ENCODE results near the gene ALG2. TPM values are rescaled to one million over a fixed set of nuclear protein-coding genes. Genes with fewer than 3 reads are reported as not detected.

Gene ALG2
- total RNA-seq, 1 donor from 2014 or later: 54.4 TPM

DNA sequence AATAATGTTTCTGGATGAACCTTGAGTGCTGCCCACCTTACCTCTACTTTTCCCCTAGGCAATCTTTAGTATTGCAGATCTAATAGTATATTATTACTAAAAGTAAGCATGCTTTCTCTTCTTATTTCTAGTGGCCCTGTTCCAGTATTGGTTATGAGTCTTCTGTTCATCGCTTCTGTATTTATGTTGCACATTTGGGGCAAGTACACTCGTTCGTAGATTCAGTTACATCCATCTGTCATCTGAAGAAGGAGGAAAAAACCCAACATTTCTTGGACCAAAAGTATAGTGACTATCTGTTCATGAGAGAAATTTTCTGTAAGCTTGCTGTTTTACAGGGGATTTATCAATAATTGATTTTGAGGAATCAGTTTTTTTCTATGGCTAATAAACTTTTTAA is 8.5 kb upstream of the ALG2 start:
- intact Hi-C loops (cut with micrococcal nuclease): loop anchor here (5.0 kb wide), 2 partner anchors 97 to 112 kb away; no protein-coding TSS in a partner anchor
- Mint-ChIP-seq H3K27ac (no peak overlapping the region), H3K9me3 (no peaks in the 10 kb centered on the region), H3K4me1 (peaks cover 39% of the 10 kb centered on the region), H3K27me3 (no peaks in the 10 kb centered on the region), H3K4me3 (no peak overlapping the region), H3K36me3 (ENCODE audit: low read depth) (peaks cover 74% of the 10 kb centered on the region)
- ChIA-PET POLR2A (interaction anchor here (1.0 kb wide), 1 partner anchor 532 kb away, joined by 3 read pairs; no protein-coding TSS in a partner anchor), CTCF (interaction anchor here (1.4 to 7.2 kb wide), 4 partner anchors 35 to 66 kb away, joined by 4 to 89 read pairs (median 46); no protein-coding TSS in a partner anchor)
- DNase-seq (no peak), ATAC-seq (ENCODE audit: low read depth) (no peak)
- TF ChIP-seq, protein P1, sequence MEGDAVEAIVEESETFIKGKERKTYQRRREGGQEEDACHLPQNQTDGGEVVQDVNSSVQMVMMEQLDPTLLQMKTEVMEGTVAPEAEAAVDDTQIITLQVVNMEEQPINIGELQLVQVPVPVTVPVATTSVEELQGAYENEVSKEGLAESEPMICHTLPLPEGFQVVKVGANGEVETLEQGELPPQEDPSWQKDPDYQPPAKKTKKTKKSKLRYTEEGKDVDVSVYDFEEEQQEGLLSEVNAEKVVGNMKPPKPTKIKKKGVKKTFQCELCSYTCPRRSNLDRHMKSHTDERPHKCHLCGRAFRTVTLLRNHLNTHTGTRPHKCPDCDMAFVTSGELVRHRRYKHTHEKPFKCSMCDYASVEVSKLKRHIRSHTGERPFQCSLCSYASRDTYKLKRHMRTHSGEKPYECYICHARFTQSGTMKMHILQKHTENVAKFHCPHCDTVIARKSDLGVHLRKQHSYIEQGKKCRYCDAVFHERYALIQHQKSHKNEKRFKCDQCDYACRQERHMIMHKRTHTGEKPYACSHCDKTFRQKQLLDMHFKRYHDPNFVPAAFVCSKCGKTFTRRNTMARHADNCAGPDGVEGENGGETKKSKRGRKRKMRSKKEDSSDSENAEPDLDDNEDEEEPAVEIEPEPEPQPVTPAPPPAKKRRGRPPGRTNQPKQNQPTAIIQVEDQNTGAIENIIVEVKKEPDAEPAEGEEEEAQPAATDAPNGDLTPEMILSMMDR (IDR thresholded peaks at IDR 0.05): no peak

DNA sequence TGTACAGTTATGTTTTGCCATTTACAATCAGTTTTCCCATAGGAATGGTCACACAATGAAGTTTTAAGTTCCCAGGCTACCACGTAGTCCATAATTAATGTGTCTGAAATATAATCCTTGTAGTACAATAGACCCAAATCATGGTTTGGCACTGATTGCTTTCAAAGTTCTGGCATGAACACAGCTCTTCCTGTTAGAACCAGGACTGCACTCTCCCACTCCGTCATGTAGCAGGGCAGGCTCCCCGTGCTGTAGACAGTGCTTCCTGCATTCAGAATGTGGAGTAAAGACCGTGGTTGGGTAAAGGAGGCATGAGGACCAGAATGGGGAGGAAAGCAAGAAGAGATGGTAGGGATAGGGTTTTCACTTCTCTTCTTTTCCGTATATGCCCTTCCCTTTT is 4.3 kb upstream of the ALG2 start:
- H3K27me3 Mint-ChIP-seq: no peaks in the 10 kb centered on the region
- ChIA-PET CTCF (interaction anchor here (2.1 kb wide), 1 partner anchor 41 kb away, joined by 8 read pairs; no protein-coding TSS in a partner anchor), POLR2A (interaction anchor here (1.2 to 7.1 kb wide), 3 partner anchors 8 to 61 kb away, joined by 3 to 103 read pairs (median 3); no protein-coding TSS in a partner anchor)
- H3K27ac Mint-ChIP-seq: no peak overlapping the region
- TF ChIP-seq, protein P1 (IDR thresholded peaks at IDR 0.05): no peak
- intact Hi-C loops (cut with micrococcal nuclease): no loop called here
- ATAC-seq (ENCODE audit: low read depth) (no peak), DNase-seq (no peak)
- H3K9me3 Mint-ChIP-seq: no peaks in the 10 kb centered on the region
- H3K36me3 Mint-ChIP-seq (ENCODE audit: low read depth): peaks cover 85% of the 10 kb centered on the region
- peaks cover 38% of the 10 kb centered on the region for H3K4me1 Mint-ChIP-seq
- no peak overlapping the region for H3K4me3 Mint-ChIP-seq

DNA sequence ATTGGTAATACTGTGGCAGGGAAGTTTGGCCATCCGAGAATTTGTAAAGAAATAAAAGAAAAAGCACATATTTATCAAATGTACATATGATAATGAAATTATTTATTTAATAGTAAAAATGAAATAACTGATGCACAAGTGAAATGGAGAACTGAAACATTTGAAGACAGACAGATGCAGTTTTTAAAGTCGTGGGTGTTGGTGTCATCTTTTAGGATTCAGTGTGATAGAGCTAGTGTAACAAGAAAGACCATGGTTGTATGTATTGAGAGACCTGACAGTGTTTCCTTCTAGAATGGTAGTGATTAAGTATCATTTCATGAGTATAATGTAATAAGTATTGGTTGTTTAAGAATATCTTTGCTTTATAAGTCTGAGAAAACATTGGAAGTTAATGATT is 2.7 kb upstream of the ALG2 start:
- H3K27me3 Mint-ChIP-seq: no peaks in the 10 kb centered on the region
- H3K4me1 Mint-ChIP-seq: peaks cover 53% of the 10 kb centered on the region
- H3K4me3 Mint-ChIP-seq: peak overlapping the region; percentile 97
- CTCF ChIA-PET: interaction anchor here (1.5 to 6.0 kb wide), 4 partner anchors 9 to 1097 kb away, joined by 4 to 40 read pairs (median 25); no protein-coding TSS in a partner anchor
- TF ChIP-seq, protein P1 (IDR thresholded peaks at IDR 0.05): no peak
- ATAC-seq (ENCODE audit: low read depth): no peak
- peak overlapping the region; percentile 32 for H3K27ac Mint-ChIP-seq
- DNase-seq: no peak
- intact Hi-C loops (cut with micrococcal nuclease): loop anchor here (5.0 kb wide), 2 partner anchors 117 to 377 kb away; partner anchors contain the start of gene TGFBR1
- H3K9me3 Mint-ChIP-seq: no peaks in the 10 kb centered on the region
- peaks cover 84% of the 10 kb centered on the region for H3K36me3 Mint-ChIP-seq (ENCODE audit: low read depth)
- POLR2A ChIA-PET: interaction anchor here (1.0 to 7.1 kb wide), 3 partner anchors 9 to 597 kb away, joined by 5 to 103 read pairs (median 56); partner anchors contain the start of gene NR4A3

DNA sequence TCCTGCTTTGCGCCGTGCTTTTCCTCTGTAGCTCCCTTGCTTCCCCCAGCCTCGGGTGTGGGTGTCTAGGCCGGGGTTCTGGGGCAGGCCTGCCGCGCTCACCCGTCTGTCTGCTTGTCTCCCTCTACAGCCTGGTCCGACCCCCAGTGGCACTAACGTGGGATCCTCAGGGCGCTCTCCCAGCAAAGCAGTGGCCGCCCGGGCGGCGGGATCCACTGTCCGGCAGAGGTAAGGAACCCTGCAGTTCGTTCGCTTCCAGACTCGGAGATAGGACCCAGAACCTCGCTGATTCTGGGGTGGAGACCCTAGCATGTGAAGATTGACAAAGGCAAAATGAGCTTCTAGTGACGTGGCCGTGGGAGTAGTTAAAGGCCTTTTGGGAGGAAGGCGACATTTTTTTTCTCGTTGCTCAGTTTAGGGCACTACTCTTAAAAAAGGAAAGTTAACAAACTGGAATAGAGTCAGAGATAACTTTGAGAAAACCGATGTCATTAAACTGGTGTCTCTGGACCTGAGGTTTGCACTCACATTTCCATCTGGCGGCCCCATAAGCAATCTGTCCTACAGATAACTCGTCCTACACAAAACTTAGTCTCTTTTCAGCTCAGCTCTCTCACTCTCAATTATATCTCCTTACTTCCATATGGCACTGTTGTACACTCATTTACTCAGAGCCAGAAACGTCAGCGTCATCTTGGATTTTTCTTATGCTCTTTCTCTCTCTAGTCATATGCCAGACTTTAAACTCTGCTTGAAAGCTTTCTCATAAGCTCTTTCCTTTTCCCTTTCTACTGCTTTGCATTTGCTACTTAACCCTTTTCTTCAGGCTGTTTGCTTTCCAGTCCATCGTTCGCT is 901 bp upstream of the ALG2 start:
- Mint-ChIP-seq H3K36me3 (ENCODE audit: low read depth) (peaks cover 83% of the 10 kb centered on the region), H3K27ac (peak overlapping the region; percentile 100), H3K4me3 (peak overlapping the region; percentile 97), H3K4me1 (peaks cover 68% of the 10 kb centered on the region), H3K27me3 (no peaks in the 10 kb centered on the region), H3K9me3 (no peaks in the 10 kb centered on the region)
- TF ChIP-seq, protein P1 (IDR thresholded peaks at IDR 0.05): no peak
- DNase-seq (no peak), ATAC-seq (ENCODE audit: low read depth) (peak; percentile 18)
- CTCF ChIA-PET: interaction anchor here (1.5 to 6.0 kb wide), 6 partner anchors 10 to 1099 kb away, joined by 4 to 40 read pairs (median 14); no protein-coding TSS in a partner anchor
- intact Hi-C loops (cut with micrococcal nuclease): loop anchor here (1.0 to 5.0 kb wide), 8 partner anchors 14 to 876 kb away; partner anchors contain the start of genes ERP44, INVS and TGFBR1
- POLR2A ChIA-PET: interaction anchor here (0.6 to 7.1 kb wide), 34 partner anchors 10 to 1059 kb away, joined by 3 to 191 read pairs (median 5); partner anchors contain the start of gene NR4A3
